Peyer's patch (tissue), 4 donors: ENCODE measurements around the gene NAGLU.
"Not testable (repeated sequence)": the region's sequence is repeated elsewhere in the genome, so short reads cannot be mapped to it uniquely, and the experiment has no call there.

Experiments
- CTCF ChIP-seq, 6 experiments: fragments of 450-650 bp in 4 of 6; fragments of 200-600 bp in 2 of 6; sonication (generic) in 1 of 6; IDR thresholded peaks; one replicate each; pipeline ENCODE4 v1.5.1; 2017 to 2019; ENCODE audit warnings: antibody characterized with exemption in 6 of 6, mild to moderate bottlenecking in 3 of 6, moderate library complexity in 1 of 6
- POLR2A ChIP-seq, 2 donors: fragments of 450-650 bp; IDR thresholded peaks; one replicate each; pipeline ENCODE4 v1.5.1; 2017; ENCODE audit warnings: antibody characterized with exemption in 2 of 2, mild to moderate bottlenecking in 2 of 2, moderate library complexity in 2 of 2

DNA sequence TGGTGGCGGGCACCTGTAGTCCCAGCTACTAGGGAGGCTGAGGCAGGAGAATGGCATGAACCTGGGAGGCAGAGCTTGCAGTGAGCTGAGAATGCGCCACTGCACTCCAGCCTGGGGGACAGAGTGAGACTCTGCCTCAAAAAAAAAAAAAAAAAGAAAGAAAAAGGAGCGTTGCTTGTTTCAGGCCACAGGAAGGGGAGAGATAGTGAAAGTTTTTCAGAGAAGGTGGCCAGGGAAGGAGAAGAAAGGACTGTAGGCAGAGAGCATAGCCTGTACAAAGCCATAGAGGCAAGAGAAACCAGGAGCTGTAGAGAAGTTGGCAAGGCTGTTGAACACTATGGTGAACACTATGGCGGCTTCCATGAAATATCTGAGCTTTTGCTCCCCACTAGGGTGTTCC, 4.5 kb downstream of the NAGLU start:
- TF ChIP-seq CTCF, POLR2A (IDR thresholded peaks at IDR 0.05): not testable (repeated sequence)
